ENCODE results near the gene CMIP. TPM values are rescaled to one million over a fixed set of nuclear protein-coding genes. Genes with fewer than 3 reads are reported as not detected.

Gene CMIP
- total and polyA plus RNA-seq, 7 donors, result 1.4 to 8.9 (median 4.1) TPM

DNA sequence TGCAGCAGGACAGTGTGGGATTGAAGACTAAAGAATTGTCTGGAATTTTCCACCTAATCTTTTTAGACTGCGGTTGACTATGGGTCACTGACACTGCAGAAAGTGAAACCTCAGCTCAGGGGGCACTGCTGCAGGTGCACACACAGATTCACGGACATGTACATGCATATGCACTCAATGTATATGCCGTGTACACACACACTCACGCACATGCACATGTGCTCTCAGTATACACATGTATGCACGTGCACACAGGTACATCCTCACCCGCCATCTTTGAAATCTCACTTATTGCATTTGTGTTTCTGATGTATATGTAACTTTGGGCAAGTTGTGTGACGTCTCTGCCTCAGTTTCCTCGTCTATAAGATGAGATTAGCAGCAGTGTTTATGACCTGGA is 27.3 kb downstream of the CMIP start:
- TF ChIP-seq, protein P1, sequence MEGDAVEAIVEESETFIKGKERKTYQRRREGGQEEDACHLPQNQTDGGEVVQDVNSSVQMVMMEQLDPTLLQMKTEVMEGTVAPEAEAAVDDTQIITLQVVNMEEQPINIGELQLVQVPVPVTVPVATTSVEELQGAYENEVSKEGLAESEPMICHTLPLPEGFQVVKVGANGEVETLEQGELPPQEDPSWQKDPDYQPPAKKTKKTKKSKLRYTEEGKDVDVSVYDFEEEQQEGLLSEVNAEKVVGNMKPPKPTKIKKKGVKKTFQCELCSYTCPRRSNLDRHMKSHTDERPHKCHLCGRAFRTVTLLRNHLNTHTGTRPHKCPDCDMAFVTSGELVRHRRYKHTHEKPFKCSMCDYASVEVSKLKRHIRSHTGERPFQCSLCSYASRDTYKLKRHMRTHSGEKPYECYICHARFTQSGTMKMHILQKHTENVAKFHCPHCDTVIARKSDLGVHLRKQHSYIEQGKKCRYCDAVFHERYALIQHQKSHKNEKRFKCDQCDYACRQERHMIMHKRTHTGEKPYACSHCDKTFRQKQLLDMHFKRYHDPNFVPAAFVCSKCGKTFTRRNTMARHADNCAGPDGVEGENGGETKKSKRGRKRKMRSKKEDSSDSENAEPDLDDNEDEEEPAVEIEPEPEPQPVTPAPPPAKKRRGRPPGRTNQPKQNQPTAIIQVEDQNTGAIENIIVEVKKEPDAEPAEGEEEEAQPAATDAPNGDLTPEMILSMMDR (IDR thresholded peaks at IDR 0.05), result no peak
- Histone ChIP-seq H3K9me3 (no peaks in the 10 kb centered on the region), H3K27me3 (ENCODE audit: insufficient read depth in 3 of 3, low read length in 2 of 3) (no peaks in the 10 kb centered on the region), H3K4me1 (peaks cover 3% of the 10 kb centered on the region), H3K36me3 (ENCODE audit: insufficient read depth in 1 of 2, low read depth in 1 of 2) (no peaks in the 10 kb centered on the region), H3K4me3 (no peak overlapping the region), H3K27ac (no peak overlapping the region)
- WGBS, 3 donors, result 95 to 99% (median 97%) methylated on average over 8 of the region's 8 CpGs
- ATAC-seq (no peak), DNase-seq (no peak)
- intact Hi-C loops (cut with DNase I), result no loop called here

DNA sequence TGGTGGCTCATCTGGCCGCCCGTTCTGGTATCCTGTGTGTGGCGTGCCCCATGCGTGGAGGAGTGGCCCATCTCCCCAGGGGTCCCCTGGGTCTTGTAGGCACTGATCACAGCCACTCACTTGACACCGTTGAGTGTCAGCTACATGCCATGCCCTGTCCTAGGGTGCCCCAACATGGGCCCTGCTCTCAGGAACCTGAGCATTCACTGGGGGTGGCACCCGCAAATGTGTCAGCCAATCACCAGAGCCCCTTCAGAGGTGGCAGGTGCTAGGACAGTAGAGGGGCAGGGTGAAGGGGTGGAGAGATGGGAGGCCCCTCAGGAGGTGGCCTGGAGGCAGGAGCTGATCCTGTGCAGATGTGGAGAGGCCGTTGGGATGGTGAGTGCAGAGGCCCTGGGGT is 27.8 kb downstream of the CMIP start:
- DNase-seq (no peak), ATAC-seq (no peak)
- Histone ChIP-seq H3K27ac (no peak overlapping the region), H3K36me3 (ENCODE audit: insufficient read depth in 1 of 2, low read depth in 1 of 2) (no peaks in the 10 kb centered on the region), H3K4me3 (no peak overlapping the region), H3K9me3 (no peaks in the 10 kb centered on the region), H3K4me1 (peaks cover 3% of the 10 kb centered on the region), H3K27me3 (ENCODE audit: insufficient read depth in 3 of 3, low read length in 2 of 3) (no peaks in the 10 kb centered on the region)
- intact Hi-C loops (cut with DNase I), result no loop called here
- WGBS, 3 donors, result 90 to 93% (median 92%) methylated on average over 7 of the region's 7 CpGs
- TF ChIP-seq, protein P1 (IDR thresholded peaks at IDR 0.05), result no peak

DNA sequence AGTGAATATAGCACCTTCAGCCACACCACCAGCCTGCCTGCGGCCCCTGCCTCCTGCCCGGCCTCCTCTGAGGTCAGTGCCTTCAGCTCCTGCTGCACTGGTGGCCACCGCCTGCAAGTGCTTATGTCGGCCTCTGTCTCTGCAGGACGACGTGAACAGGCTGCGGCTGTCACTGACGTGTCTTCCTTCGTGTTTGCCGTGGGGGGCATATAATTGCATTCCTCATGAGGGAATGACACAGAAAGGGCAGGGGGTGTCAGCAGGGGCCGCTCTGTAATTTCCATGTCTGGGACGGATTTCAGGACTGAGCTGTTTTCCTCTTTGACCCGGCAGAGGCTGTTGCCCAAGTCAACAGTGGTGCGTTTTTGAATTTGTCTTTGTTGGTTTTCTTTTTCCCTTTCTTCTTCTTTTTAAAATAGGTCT is 28.5 kb downstream of the CMIP start:
- no peak for DNase-seq
- Histone ChIP-seq H3K9me3 (no peaks in the 10 kb centered on the region), H3K27me3 (ENCODE audit: insufficient read depth in 3 of 3, low read length in 2 of 3) (no peaks in the 10 kb centered on the region), H3K4me3 (no peak overlapping the region), H3K27ac (no peak overlapping the region), H3K36me3 (ENCODE audit: insufficient read depth in 1 of 2, low read depth in 1 of 2) (no peaks in the 10 kb centered on the region), H3K4me1 (peaks cover 3% of the 10 kb centered on the region)
- TF ChIP-seq, protein P1 (IDR thresholded peaks at IDR 0.05), result no peak
- no peak for ATAC-seq
- WGBS, 3 donors, result 82 to 88% (median 84%) methylated on average over 14 of the region's 14 CpGs
- intact Hi-C loops (cut with DNase I), result no loop called here

DNA sequence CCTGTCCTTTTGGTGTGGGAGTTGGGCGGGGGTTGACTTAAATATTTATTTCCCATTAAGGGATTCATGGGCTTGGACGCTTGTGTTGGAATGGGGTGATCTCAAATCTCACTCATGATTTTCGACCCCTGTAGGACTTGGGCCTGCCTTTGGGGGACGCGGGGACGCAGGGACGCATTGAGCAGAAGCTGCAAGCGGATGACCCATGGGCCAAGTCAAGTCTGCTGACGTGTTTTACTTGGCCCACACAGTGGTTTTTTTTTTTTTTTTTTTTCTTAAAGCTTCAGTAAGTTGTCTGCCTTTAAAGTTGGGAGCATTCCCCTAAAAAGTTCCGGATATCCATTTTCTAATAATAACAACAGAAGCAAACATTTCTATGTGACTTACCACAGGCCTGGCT is 28.9 kb downstream of the CMIP start:
- H3K4me3 ChIP-seq, result no peak overlapping the region
- TF ChIP-seq, protein P1 (IDR thresholded peaks at IDR 0.05), result no peak
- H3K27ac ChIP-seq, result no peak overlapping the region
- H3K27me3 ChIP-seq (ENCODE audit: insufficient read depth in 3 of 3, low read length in 2 of 3), result peaks cover 0 to 1% (median 0%) of the 10 kb centered on the region in 3 donors
- 61 to 72% (median 70%) methylated on average over 10 of the region's 10 CpGs for WGBS, 3 donors
- intact Hi-C loops (cut with DNase I), result no loop called here
- no peaks in the 10 kb centered on the region for H3K36me3 ChIP-seq (ENCODE audit: insufficient read depth in 1 of 2, low read depth in 1 of 2)
- no peak for DNase-seq
- H3K4me1 ChIP-seq, result peaks cover 3% of the 10 kb centered on the region
- ATAC-seq, result no peak
- no peaks in the 10 kb centered on the region for H3K9me3 ChIP-seq
